ENCODE measurements around the gene GZMM. TPM values are rescaled to one million over a fixed set of nuclear protein-coding genes. Genes with fewer than 3 reads are reported as not detected.

The GZMM gene
- total and polyA plus RNA-seq, 2 experiments from 2014 or later, result not detected

GRCh38 chr19:571566-571974, 27.7 kb downstream of the GZMM start:
- peak overlapping the region; percentile 74 for H3K9ac ChIP-seq
- H3K4me1 ChIP-seq (ENCODE audit: insufficient read depth), result peaks cover 27% of the 10 kb centered on the region
- peak overlapping the region; percentile 98 for H3K4me2 ChIP-seq (ENCODE audit: unreplicated experiment)
- WGBS, 2 experiments (ENCODE audit: low coverage in 1 of 2, low lambda C conversion rate in 2 of 2, missing lambda C conversion rate in 2 of 2), result 2 to 3% methylated on average over 14 of the region's 14 CpGs
- peaks cover 40% of the 10 kb centered on the region for H3K79me2 ChIP-seq (ENCODE audit: insufficient read depth)
- H3K9me3 ChIP-seq (ENCODE audit: low read depth), result no peaks in the 10 kb centered on the region
- H3F3A ChIP-seq (ENCODE audit: insufficient read depth), result peaks cover 4% of the 10 kb centered on the region; the same call in 1 of the 2 replicates
- in situ Hi-C loops (cut with MboI), result no loop called here
- H3K9me2 ChIP-seq (ENCODE audit: insufficient read depth), result no peaks in the 10 kb centered on the region
- no peaks in the 10 kb centered on the region for H4K20me1 ChIP-seq (ENCODE audit: insufficient read depth)
- peak overlapping the region; percentile 88 for H2AFZ ChIP-seq
- no peaks in the 10 kb centered on the region for H3K36me3 ChIP-seq (ENCODE audit: low read depth)
- no peaks in the 10 kb centered on the region for H3K27me3 ChIP-seq (replicated peaks; ENCODE audit: insufficient read depth)
- DNase-seq, result peak; percentile 61
- H3K4me3 ChIP-seq, result peak overlapping the region; percentile 94
- TF ChIP-seq EZH2phosphoT487 (IDR thresholded peaks at IDR 0.05; ENCODE audit: insufficient read depth, low read depth) (no peak), EZH2 (IDR thresholded peaks at IDR 0.05; ENCODE audit: insufficient read depth, poor library complexity, severe bottlenecking) (no peak)
- peak overlapping the region; percentile 75 for H3K27ac ChIP-seq

DNA sequence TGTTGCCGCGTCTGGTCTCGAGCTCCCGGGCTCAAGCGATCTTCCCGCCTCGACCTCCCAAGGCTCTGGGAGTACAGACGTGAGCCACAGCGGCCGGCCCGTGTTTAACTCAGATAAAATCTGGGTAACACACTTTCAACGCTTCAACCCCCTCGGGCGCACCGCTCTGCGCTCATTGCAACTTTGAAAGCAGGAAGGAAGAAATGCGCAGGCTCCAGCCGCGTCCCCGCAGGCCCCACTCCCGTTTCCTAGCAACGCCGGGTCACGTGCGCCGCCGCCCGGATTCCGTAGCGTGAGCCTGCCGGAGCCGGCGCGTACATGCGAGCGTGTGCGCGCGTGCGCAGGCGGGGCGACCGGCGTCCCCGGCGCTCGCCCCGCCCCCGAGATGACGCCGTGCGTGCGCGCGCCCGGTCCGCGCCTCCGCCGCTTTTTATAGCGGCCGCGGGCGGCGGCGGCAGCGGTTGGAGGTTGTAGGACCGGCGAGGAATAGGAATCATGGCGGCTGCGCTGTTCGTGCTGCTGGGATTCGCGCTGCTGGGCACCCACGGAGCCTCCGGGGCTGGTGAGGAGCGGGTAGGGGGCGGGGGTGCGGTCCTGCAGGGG, 28.4 kb downstream of the GZMM start, which contains the start of gene BSG:
Gene BSG, plus strand, starts transcription at position 457 of the 603 bp plus-strand sequence. Its CDS starts 39 bp downstream, at position 496.
- Histone ChIP-seq H3K9me3 (ENCODE audit: low read depth) (no peaks in the 10 kb centered on the region), H3K4me3 (peak within 1 kb of the TSS; percentile 94), H4K20me1 (ENCODE audit: insufficient read depth) (no peaks in the 10 kb centered on the region), H3K27me3 (replicated peaks; ENCODE audit: insufficient read depth) (no peaks in the 10 kb centered on the region), H3K9me2 (ENCODE audit: insufficient read depth) (no peaks in the 10 kb centered on the region), H3K79me2 (ENCODE audit: insufficient read depth) (peaks cover 47% of the 10 kb centered on the region), H3K9ac (peak within 1 kb of the TSS; percentile 96), H2AFZ (peak within 1 kb of the TSS; percentile 88), H3K4me2 (ENCODE audit: unreplicated experiment) (peak within 1 kb of the TSS; percentile 98), H3K4me1 (ENCODE audit: insufficient read depth) (peaks cover 30% of the 10 kb centered on the region), H3K36me3 (ENCODE audit: low read depth) (no peaks in the 10 kb centered on the region), H3F3A (ENCODE audit: insufficient read depth) (peaks cover 4% of the 10 kb centered on the region; the same call in 1 of the 2 replicates), H3K27ac (peak within 1 kb of the TSS; percentile 75)
- DNase-seq, result peak; percentile 100
- in situ Hi-C loops (cut with MboI), result no loop called here
- no peak for TF ChIP-seq EZH2 (IDR thresholded peaks at IDR 0.05; ENCODE audit: insufficient read depth, poor library complexity, severe bottlenecking)
- TF ChIP-seq EZH2phosphoT487 (IDR thresholded peaks at IDR 0.05; ENCODE audit: insufficient read depth, low read depth), result no peak
- WGBS, 2 experiments (ENCODE audit: low coverage in 1 of 2, low lambda C conversion rate in 2 of 2, missing lambda C conversion rate in 2 of 2), result 1% methylated on average over 77 of the region's 79 CpGs

GRCh38 chr19:572743-573518, 29.1 kb downstream of the GZMM start:
- Histone ChIP-seq H3K4me1 (ENCODE audit: insufficient read depth) (peaks cover 30% of the 10 kb centered on the region), H3K4me3 (peak overlapping the region; percentile 94), H3K4me2 (ENCODE audit: unreplicated experiment) (peak overlapping the region; percentile 98), H3K36me3 (ENCODE audit: low read depth) (no peaks in the 10 kb centered on the region), H3K27ac (peak overlapping the region; percentile 60), H3F3A (ENCODE audit: insufficient read depth) (peaks cover 4% of the 10 kb centered on the region; the same call in 1 of the 2 replicates), H3K9me3 (ENCODE audit: low read depth) (no peaks in the 10 kb centered on the region), H3K79me2 (ENCODE audit: insufficient read depth) (peaks cover 54% of the 10 kb centered on the region), H4K20me1 (ENCODE audit: insufficient read depth) (no peaks in the 10 kb centered on the region), H3K27me3 (replicated peaks; ENCODE audit: insufficient read depth) (no peaks in the 10 kb centered on the region), H3K9ac (peak overlapping the region; percentile 96), H3K9me2 (ENCODE audit: insufficient read depth) (no peaks in the 10 kb centered on the region), H2AFZ (peak overlapping the region; percentile 53; the same call in 1 of the 2 replicates)
- WGBS, 2 experiments (ENCODE audit: low coverage in 1 of 2, low lambda C conversion rate in 2 of 2, missing lambda C conversion rate in 2 of 2), result 2 to 3% methylated on average over 35 to 42 of the region's 55 CpGs
- no peak for TF ChIP-seq EZH2 (IDR thresholded peaks at IDR 0.05; ENCODE audit: insufficient read depth, poor library complexity, severe bottlenecking)
- TF ChIP-seq EZH2phosphoT487 (IDR thresholded peaks at IDR 0.05; ENCODE audit: insufficient read depth, low read depth), result no peak
- DNase-seq, result peak; percentile 82
- in situ Hi-C loops (cut with MboI), result no loop called here

GRCh38 chr19:573519-573825, 29.6 kb downstream of the GZMM start:
- Histone ChIP-seq H3K27me3 (replicated peaks; ENCODE audit: insufficient read depth) (no peaks in the 10 kb centered on the region), H3K27ac (no peak overlapping the region), H3F3A (ENCODE audit: insufficient read depth) (peaks cover 4% of the 10 kb centered on the region; the same call in 1 of the 2 replicates), H3K4me3 (peak overlapping the region; percentile 94), H4K20me1 (ENCODE audit: insufficient read depth) (no peaks in the 10 kb centered on the region), H3K9me2 (ENCODE audit: insufficient read depth) (no peaks in the 10 kb centered on the region), H3K79me2 (ENCODE audit: insufficient read depth) (peaks cover 59% of the 10 kb centered on the region), H3K36me3 (ENCODE audit: low read depth) (no peaks in the 10 kb centered on the region), H3K4me1 (ENCODE audit: insufficient read depth) (peaks cover 30% of the 10 kb centered on the region), H2AFZ (no peak overlapping the region), H3K4me2 (ENCODE audit: unreplicated experiment) (peak overlapping the region; percentile 98), H3K9ac (peak overlapping the region; percentile 96), H3K9me3 (ENCODE audit: low read depth) (no peaks in the 10 kb centered on the region)
- DNase-seq, result peak; percentile 26
- no peak for TF ChIP-seq EZH2phosphoT487 (IDR thresholded peaks at IDR 0.05; ENCODE audit: insufficient read depth, low read depth)
- WGBS, 2 experiments (ENCODE audit: low coverage in 1 of 2, low lambda C conversion rate in 2 of 2, missing lambda C conversion rate in 2 of 2), result 3 to 4% methylated on average over 15 of the region's 15 CpGs
- in situ Hi-C loops (cut with MboI), result no loop called here
